HEK293T (cell line): ENCODE data around the gene SCMH1.
"Not testable (repeated sequence)": the region's sequence is repeated elsewhere in the genome, so short reads cannot be mapped to it uniquely, and the experiment has no call there.

Experiments
- CTCF ChIA-PET: fragments of 350-600 bp; formaldehyde crosslinking; extraction: SDS; loops from one replicate; lab custom pipeline; 2021; ENCODE audit warnings: antibody characterized with exemption, inconsistent platforms; lab: Yijun Ruan, JAX
- POLR2A ChIA-PET: fragments of 350-600 bp; formaldehyde crosslinking; extraction: SDS; loops from one replicate; lab custom pipeline; 2020; ENCODE audit warnings: antibody characterized with exemption, inconsistent platforms; lab: Yijun Ruan, JAX
- DNase-seq: peaks from one replicate; pipeline ENCODE4 v3.0.0; 2012; ENCODE audit warnings: mixed read lengths; ENCODE audit errors: extremely low spot score
- ARNT ChIP-seq: fragments of 450-650 bp; IDR thresholded peaks from 2 replicates; pipeline ENCODE4 v1.6.1; 2017; ENCODE audit warnings: mild to moderate bottlenecking
- BHLHE40 ChIP-seq: fragments of 450-650 bp; IDR thresholded peaks from 2 replicates; pipeline ENCODE4 v1.6.1; 2016; ENCODE audit warnings: mild to moderate bottlenecking, moderate library complexity, borderline replicate concordance
- CTBP1 ChIP-seq: fragments of 450-650 bp; IDR thresholded peaks from 2 replicates; pipeline ENCODE4 v1.6.1; 2016; ENCODE audit warnings: borderline replicate concordance
- ELF4 ChIP-seq: fragments of 450-650 bp; IDR thresholded peaks from 2 replicates; pipeline ENCODE4 v1.6.1; 2017; ENCODE audit warnings: antibody characterized with exemption
- FOXA1 ChIP-seq: fragments of 450-650 bp; IDR thresholded peaks from 2 replicates; pipeline ENCODE4 v1.6.1; 2016; ENCODE audit warnings: mild to moderate bottlenecking
- FOXK2 ChIP-seq: fragments of 450-650 bp; IDR thresholded peaks from 2 replicates; pipeline ENCODE4 v1.6.1; 2016; ENCODE audit warnings: mild to moderate bottlenecking
- FOXM1 ChIP-seq: fragments of 450-650 bp; IDR thresholded peaks from 2 replicates; pipeline ENCODE4 v1.6.1; 2017; ENCODE audit warnings: mild to moderate bottlenecking, borderline replicate concordance
- HDGF ChIP-seq: fragments of 450-650 bp; IDR thresholded peaks from 2 replicates; pipeline ENCODE4 v1.6.1; 2017; ENCODE audit warnings: antibody characterized with exemption, borderline replicate concordance
- L3MBTL2 ChIP-seq: fragments of 450-650 bp; conservative IDR thresholded peaks from 2 replicates; pipeline ENCODE4 v1.6.1; 2016; ENCODE audit warnings: mild to moderate bottlenecking
- LEF1 ChIP-seq: fragments of 450-650 bp; IDR thresholded peaks from 2 replicates; pipeline ENCODE4 v1.6.1; 2017; ENCODE audit warnings: mild to moderate bottlenecking, borderline replicate concordance
- NFRKB ChIP-seq: fragments of 450-650 bp; IDR thresholded peaks from 2 replicates; pipeline ENCODE4 v1.6.1; 2016; ENCODE audit warnings: mild to moderate bottlenecking, moderate library complexity
- PKNOX1 ChIP-seq: fragments of 450-650 bp; IDR thresholded peaks from 2 replicates; pipeline ENCODE4 v1.6.1; 2016
- SP1 ChIP-seq: fragments of 450-650 bp; IDR thresholded peaks from 2 replicates; pipeline ENCODE4 v1.6.1; 2017
- SUZ12 ChIP-seq: fragments of 450-650 bp; IDR thresholded peaks from 2 replicates; pipeline ENCODE4 v1.6.1; 2016; ENCODE audit warnings: mild to moderate bottlenecking
- TARDBP ChIP-seq: fragments of 450-650 bp; IDR thresholded peaks from 2 replicates; pipeline ENCODE4 v1.6.1; 2016
- ZNF384 ChIP-seq: fragments of 450-650 bp; IDR thresholded peaks from 2 replicates; pipeline ENCODE4 v1.6.1; 2016

Gene SCMH1

GRCh38 chr1:41217441-41217840, 24.7 kb downstream of the SCMH1 start:
- POLR2A ChIA-PET, result no interaction called here
- CTCF ChIA-PET, result no interaction called here
- no peak for DNase-seq
- no peak for TF ChIP-seq HDGF
- no peak for TF ChIP-seq ELF4
- TF ChIP-seq NFRKB, result no peak
- TF ChIP-seq BHLHE40, result no peak
- TF ChIP-seq ARNT, result no peak
- no peak for TF ChIP-seq L3MBTL2
- TF ChIP-seq FOXA1, result no peak
- TF ChIP-seq SUZ12, result no peak
- TF ChIP-seq FOXK2, result no peak
- no peak for TF ChIP-seq ZNF384
- no peak for TF ChIP-seq TARDBP
- no peak for TF ChIP-seq FOXM1

GRCh38 chr1:41215623-41216022, 26.5 kb downstream of the SCMH1 start:
- ChIA-PET POLR2A (no interaction called here), CTCF (no interaction called here)
- no peak for DNase-seq
- TF ChIP-seq ELF4 (no peak), NFRKB (no peak), ARNT (no peak), L3MBTL2 (no peak), ZNF384 (no peak)

- POLR2A ChIA-PET, result no interaction called here
- DNase-seq, result no peak
- CTCF ChIA-PET, result no interaction called here
- no peak for TF ChIP-seq FOXK2
- no peak for TF ChIP-seq TARDBP
- no peak for TF ChIP-seq SUZ12
- no peak for TF ChIP-seq L3MBTL2
- no peak for TF ChIP-seq FOXA1
- TF ChIP-seq ARNT, result no peak
- TF ChIP-seq ZNF384, result no peak
- no peak for TF ChIP-seq ELF4
- TF ChIP-seq PKNOX1, result no peak
- TF ChIP-seq BHLHE40, result no peak
- TF ChIP-seq HDGF, result no peak
- TF ChIP-seq FOXM1, result no peak
- TF ChIP-seq SP1, result no peak
- TF ChIP-seq CTBP1, result no peak
These were observed 28.8 kb downstream of the SCMH1 start for GRCh38 chr1:41213341-41213740.

GRCh38 chr1:41211608-41212007, 30.5 kb downstream of the SCMH1 start:
- POLR2A ChIA-PET, result interaction anchor here (1.3 kb wide), 1 partner anchor 30 kb away, joined by 4 read pairs; the partner anchor contains the start of gene SCMH1
- CTCF ChIA-PET, result not testable (repeated sequence)

GRCh38 chr1:41207053-41207452, 35.1 kb downstream of the SCMH1 start:
- CTCF ChIA-PET, DNase-seq, POLR2A ChIA-PET: not testable (repeated sequence)

More at GRCh38 chr1:41211608-41212007, 30.5 kb downstream of the SCMH1 start:
- not testable (repeated sequence) for DNase-seq

GRCh38 chr1:41200728-41201127, 41.4 kb downstream of the SCMH1 start:
- POLR2A ChIA-PET, result no interaction called here
- no peak for DNase-seq
- TF ChIP-seq ZNF384 (no peak), FOXM1 (no peak), NFRKB (no peak), ELF4 (no peak), BHLHE40 (no peak), FOXK2 (no peak), TARDBP (no peak), L3MBTL2 (no peak), FOXA1 (no peak), HDGF (no peak), SP1 (no peak), ARNT (no peak), CTBP1 (no peak), LEF1 (no peak), PKNOX1 (no peak), SUZ12 (no peak)
- CTCF ChIA-PET, result no interaction called here

GRCh38 chr1:41199375-41199774, 42.7 kb downstream of the SCMH1 start:
- ChIA-PET POLR2A (no interaction called here), CTCF (no interaction called here)

More at GRCh38 chr1:41199375-41199774, 42.7 kb downstream of the SCMH1 start:
- DNase-seq, result no peak
- no peak for TF ChIP-seq L3MBTL2
- no peak for TF ChIP-seq HDGF
- TF ChIP-seq CTBP1, result no peak
- no peak for TF ChIP-seq FOXK2
- no peak for TF ChIP-seq SP1
- TF ChIP-seq ELF4, result no peak
- TF ChIP-seq FOXA1, result no peak
- TF ChIP-seq BHLHE40, result no peak
- no peak for TF ChIP-seq TARDBP
- TF ChIP-seq ZNF384, result no peak
